ENCODE measurements around the gene XBP1. TPM values are rescaled to one million over a fixed set of nuclear protein-coding genes. Genes with fewer than 3 reads are reported as not detected.

Gene XBP1
- total RNA-seq, 1 donor from 2014 or later = 72.7 TPM

GRCh38 chr22:28750471-28750881, 49.9 kb downstream of the XBP1 start:
- H3K36me3 ChIP-seq = peaks cover 5% of the 10 kb centered on the region
- Mint-ChIP-seq H3K27ac (no peak overlapping the region), H3K4me3 (no peak overlapping the region), H3K4me1 (no peaks in the 10 kb centered on the region), H3K36me3 (peaks cover 16% of the 10 kb centered on the region), H3K27me3 (ENCODE audit: insufficient read depth, low read depth) (peaks cover 2% of the 10 kb centered on the region), H3K9me3 (no peaks in the 10 kb centered on the region)
- no peaks in the 10 kb centered on the region for H3K27me3 ChIP-seq
- H3K4me2 ChIP-seq = no peak overlapping the region
- H4K20me1 ChIP-seq (ENCODE audit: low read depth) = no peaks in the 10 kb centered on the region
- H3K4me1 ChIP-seq = no peaks in the 10 kb centered on the region
- no peak overlapping the region for H3K4me3 ChIP-seq
- TF ChIP-seq, protein P1, sequence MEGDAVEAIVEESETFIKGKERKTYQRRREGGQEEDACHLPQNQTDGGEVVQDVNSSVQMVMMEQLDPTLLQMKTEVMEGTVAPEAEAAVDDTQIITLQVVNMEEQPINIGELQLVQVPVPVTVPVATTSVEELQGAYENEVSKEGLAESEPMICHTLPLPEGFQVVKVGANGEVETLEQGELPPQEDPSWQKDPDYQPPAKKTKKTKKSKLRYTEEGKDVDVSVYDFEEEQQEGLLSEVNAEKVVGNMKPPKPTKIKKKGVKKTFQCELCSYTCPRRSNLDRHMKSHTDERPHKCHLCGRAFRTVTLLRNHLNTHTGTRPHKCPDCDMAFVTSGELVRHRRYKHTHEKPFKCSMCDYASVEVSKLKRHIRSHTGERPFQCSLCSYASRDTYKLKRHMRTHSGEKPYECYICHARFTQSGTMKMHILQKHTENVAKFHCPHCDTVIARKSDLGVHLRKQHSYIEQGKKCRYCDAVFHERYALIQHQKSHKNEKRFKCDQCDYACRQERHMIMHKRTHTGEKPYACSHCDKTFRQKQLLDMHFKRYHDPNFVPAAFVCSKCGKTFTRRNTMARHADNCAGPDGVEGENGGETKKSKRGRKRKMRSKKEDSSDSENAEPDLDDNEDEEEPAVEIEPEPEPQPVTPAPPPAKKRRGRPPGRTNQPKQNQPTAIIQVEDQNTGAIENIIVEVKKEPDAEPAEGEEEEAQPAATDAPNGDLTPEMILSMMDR (IDR thresholded peaks at IDR 0.05) = no peak
- TF ChIP-seq EZH2phosphoT487 (IDR thresholded peaks at IDR 0.05) = no peak
- no peak for TF ChIP-seq EZH2 (IDR thresholded peaks at IDR 0.05)
- no peak overlapping the region for H3K27ac ChIP-seq
- no peaks in the 10 kb centered on the region for H3K79me2 ChIP-seq (ENCODE audit: low read depth)
- no peaks in the 10 kb centered on the region for H3K9me3 ChIP-seq (ENCODE audit: low read depth)
- H3F3A ChIP-seq (ENCODE audit: low read depth) = no peaks in the 10 kb centered on the region
- no peak for DNase-seq (ENCODE audit: low spot score)
- H3K9ac ChIP-seq = no peak overlapping the region
- H2AFZ ChIP-seq (replicated peaks) = no peak overlapping the region

Small RNAs within 50 kb of the gene (small RNA-seq; reads per million reads assigned to genes)
- not detected for gene Z93930.1

Other genes starting within 250 kb of the XBP1 start
- gene TTC28, start 120.7 kb downstream of the XBP1 start, total RNA-seq (ENCODE audit: low replicate concordance) = 44.4 and 46.2 TPM in 2 replicates
- 48.7 and 94.4 TPM in 2 replicates for gene CHEK2, start 58.7 kb downstream of the XBP1 start, total RNA-seq (ENCODE audit: low replicate concordance)
- gene HSCB, start 58.5 kb downstream of the XBP1 start, total RNA-seq (ENCODE audit: low replicate concordance) = 19.0 and 29.7 TPM in 2 replicates
- 59.1 and 80.2 TPM in 2 replicates for gene CCDC117, start 27.9 kb downstream of the XBP1 start, total RNA-seq (ENCODE audit: low replicate concordance)
- gene ZNRF3, start 83.0 kb upstream of the XBP1 start, total RNA-seq (ENCODE audit: low replicate concordance) = 4.1 and 12.0 TPM in 2 replicates